Measurements from ENCODE around the gene RNF207.
A peak's percentile ranks its signal among the peaks of the same experiment; 100 is the strongest.

RNF207 gene

DNA sequence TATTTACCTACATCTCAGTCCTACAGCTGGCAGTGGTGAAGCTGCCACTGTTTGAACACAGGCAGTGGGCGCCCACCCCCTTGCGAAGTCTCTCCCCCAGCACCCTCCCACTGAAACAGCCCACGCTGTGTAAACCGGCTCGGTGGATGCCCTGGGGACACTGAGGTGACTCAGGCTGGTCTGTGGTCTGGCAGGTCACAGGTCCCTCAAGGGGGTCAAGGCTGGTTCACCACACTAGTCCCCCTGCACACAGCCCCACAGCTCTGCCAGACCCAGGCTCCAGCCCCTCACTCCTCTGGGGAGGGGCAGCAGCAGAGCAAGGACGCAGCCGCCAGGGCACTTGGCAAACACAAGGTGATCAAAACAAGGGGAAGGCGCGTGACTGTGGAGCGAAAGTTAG is 33.4 kb upstream of the RNF207 start:
- DNase-seq (ENCODE audit: insufficient read length, low spot score), result peak; percentile 7
- TF ChIP-seq SPI1 (IDR thresholded peaks at IDR 0.05; ENCODE audit: low read depth, low read length), result no peak
- no peak for TF ChIP-seq POU2F2 (IDR thresholded peaks at IDR 0.05; ENCODE audit: low read depth, low read length)
- no peak for TF ChIP-seq TAF1 (IDR thresholded peaks at IDR 0.05; ENCODE audit: low read depth, low read length)
- no peak for TF ChIP-seq POLR2A (IDR thresholded peaks at IDR 0.05; ENCODE audit: low read depth, low read length)
- TF ChIP-seq PAX5 (IDR thresholded peaks at IDR 0.05; ENCODE audit: insufficient read depth, low read length, severe bottlenecking), result no peak
- TF ChIP-seq POLR2AphosphoS5 (IDR thresholded peaks at IDR 0.05; ENCODE audit: low read depth, low read length), result no peak
- FAIRE-seq, result no peak

DNA sequence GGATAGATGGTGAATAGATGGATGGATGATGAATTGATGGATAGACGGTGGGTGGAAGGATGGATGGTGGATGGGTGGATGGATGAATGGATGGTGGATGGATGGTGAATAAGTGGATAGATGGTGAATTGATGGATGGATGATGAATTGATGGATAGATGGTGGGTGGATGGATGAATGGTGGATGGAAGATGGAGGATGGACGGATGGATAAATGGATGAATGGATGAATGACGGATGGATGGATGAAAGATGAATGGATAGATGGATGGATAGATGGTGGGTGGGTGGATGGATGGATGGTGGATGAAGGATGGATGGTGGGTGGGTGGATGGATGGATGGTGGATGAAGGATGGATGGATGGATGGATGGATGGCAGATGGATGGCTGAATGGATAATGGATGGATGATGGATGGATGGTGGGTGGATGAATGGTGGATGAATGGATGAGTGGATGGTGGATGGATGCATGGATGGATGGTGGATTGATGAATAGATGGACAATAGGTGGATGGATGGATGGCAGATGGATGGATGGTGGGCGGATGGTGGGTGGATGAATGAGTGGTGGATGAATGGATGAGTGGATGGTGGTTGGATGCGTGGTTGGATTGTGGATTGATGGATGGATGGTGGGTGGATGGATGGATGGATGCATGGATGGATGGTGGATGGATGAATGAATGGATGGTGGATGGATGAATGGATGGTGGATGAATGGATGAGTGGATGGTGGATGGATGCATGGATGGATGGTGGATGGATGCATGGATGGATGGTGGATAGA is 31.1 kb upstream of the RNF207 start:
- no peak for TF ChIP-seq TAF1 (IDR thresholded peaks at IDR 0.05; ENCODE audit: low read depth, low read length)
- TF ChIP-seq POLR2AphosphoS5 (IDR thresholded peaks at IDR 0.05; ENCODE audit: low read depth, low read length), result no peak
- TF ChIP-seq SPI1 (IDR thresholded peaks at IDR 0.05; ENCODE audit: low read depth, low read length), result no peak
- no peak for TF ChIP-seq POU2F2 (IDR thresholded peaks at IDR 0.05; ENCODE audit: low read depth, low read length)
- TF ChIP-seq PAX5 (IDR thresholded peaks at IDR 0.05; ENCODE audit: insufficient read depth, low read length, severe bottlenecking), result no peak
- no peak for TF ChIP-seq POLR2A (IDR thresholded peaks at IDR 0.05; ENCODE audit: low read depth, low read length)
- DNase-seq (ENCODE audit: insufficient read length, low spot score), result no peak
- no peak for FAIRE-seq

DNA sequence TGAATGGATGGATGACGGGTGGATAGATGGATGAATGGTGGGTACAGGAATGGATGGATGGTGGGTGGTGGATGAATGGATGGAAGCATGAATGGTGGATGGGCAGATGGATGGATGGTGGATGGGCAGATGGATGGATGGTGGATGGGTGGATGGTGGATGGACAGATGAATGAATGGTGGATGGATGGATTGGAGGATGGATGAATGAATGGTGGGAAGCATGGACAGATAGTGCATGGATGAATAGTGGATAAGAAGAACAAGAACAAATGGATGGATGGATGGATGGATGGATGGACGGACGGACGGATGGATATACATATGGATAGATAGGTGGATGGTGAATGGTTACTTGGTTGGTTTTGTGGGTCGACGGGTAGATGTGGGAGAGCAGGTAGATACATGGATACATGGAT is 30.5 kb upstream of the RNF207 start:
- no peak for TF ChIP-seq POLR2A (IDR thresholded peaks at IDR 0.05; ENCODE audit: low read depth, low read length)
- TF ChIP-seq POLR2AphosphoS5 (IDR thresholded peaks at IDR 0.05; ENCODE audit: low read depth, low read length), result no peak
- no peak for TF ChIP-seq SPI1 (IDR thresholded peaks at IDR 0.05; ENCODE audit: low read depth, low read length)
- no peak for TF ChIP-seq TAF1 (IDR thresholded peaks at IDR 0.05; ENCODE audit: low read depth, low read length)
- TF ChIP-seq PAX5 (IDR thresholded peaks at IDR 0.05; ENCODE audit: insufficient read depth, low read length, severe bottlenecking), result no peak
- TF ChIP-seq POU2F2 (IDR thresholded peaks at IDR 0.05; ENCODE audit: low read depth, low read length), result no peak
- no peak for FAIRE-seq
- no peak for DNase-seq (ENCODE audit: insufficient read length, low spot score)

DNA sequence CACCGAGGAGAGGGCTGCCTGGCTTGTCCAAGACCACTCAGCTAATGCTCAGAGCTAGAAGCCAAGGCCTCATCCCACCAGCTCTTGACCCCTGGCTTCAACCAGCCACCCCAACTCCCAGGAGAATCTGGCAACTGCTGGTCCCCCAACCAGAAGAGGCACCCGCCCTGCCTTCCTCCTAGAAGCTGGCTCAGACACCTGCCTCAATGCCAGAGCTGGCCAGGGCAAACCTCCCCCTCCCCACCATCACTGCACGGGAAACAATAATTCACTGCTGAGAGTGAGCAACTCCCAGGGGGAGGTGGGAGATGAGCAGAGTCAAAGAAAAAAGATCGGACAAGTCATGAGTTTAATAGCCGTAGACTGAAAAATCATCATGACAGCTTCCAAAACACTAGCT is 29.1 kb upstream of the RNF207 start:
- TF ChIP-seq POU2F2 (IDR thresholded peaks at IDR 0.05; ENCODE audit: low read depth, low read length) (no peak), PAX5 (IDR thresholded peaks at IDR 0.05; ENCODE audit: insufficient read depth, low read length, severe bottlenecking) (no peak), POLR2AphosphoS5 (IDR thresholded peaks at IDR 0.05; ENCODE audit: low read depth, low read length) (no peak), SPI1 (IDR thresholded peaks at IDR 0.05; ENCODE audit: low read depth, low read length) (no peak), POLR2A (IDR thresholded peaks at IDR 0.05; ENCODE audit: low read depth, low read length) (no peak), TAF1 (IDR thresholded peaks at IDR 0.05; ENCODE audit: low read depth, low read length) (no peak)
- no peak for DNase-seq (ENCODE audit: insufficient read length, low spot score)
- FAIRE-seq, result no peak

DNA sequence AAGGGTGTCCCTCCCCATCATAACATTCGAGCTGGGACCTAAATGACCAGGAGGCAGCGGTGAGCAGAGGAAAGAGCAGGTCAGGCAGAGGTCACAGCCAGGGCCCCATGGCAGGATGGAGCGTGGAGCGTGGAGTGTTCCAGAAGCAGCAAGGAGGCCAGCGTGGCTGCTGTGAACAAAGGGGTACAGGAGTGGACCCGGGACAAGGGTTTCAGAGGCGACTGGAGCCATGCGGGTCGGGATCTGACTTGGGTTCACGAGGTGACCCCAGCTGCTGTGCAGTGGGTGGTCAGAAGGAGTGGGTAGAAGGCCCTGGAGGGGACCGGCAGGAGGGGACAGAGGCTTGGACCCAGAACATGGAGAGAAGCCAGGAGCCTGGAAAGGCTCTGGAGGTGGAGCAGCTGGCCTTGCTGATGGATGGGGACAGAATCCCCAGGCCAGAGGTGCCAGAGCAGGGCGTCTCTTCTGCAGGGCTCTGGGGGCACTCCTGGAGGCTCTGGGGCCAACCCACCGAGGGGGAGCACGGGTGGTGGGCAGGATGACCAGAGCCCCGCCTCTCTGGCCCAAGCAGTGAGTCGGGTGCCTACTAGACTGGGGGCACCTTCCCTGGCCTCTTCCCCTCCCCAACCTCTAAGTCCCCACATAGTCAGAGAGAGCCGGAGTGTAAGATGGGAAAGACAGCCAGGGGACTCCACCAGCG is 28.1 kb upstream of the RNF207 start:
- FAIRE-seq, result no peak
- DNase-seq (ENCODE audit: insufficient read length, low spot score), result no peak
- TF ChIP-seq TAF1 (IDR thresholded peaks at IDR 0.05; ENCODE audit: low read depth, low read length) (no peak), POLR2AphosphoS5 (IDR thresholded peaks at IDR 0.05; ENCODE audit: low read depth, low read length) (no peak), SPI1 (IDR thresholded peaks at IDR 0.05; ENCODE audit: low read depth, low read length) (no peak), POU2F2 (IDR thresholded peaks at IDR 0.05; ENCODE audit: low read depth, low read length) (no peak), PAX5 (IDR thresholded peaks at IDR 0.05; ENCODE audit: insufficient read depth, low read length, severe bottlenecking) (no peak), POLR2A (IDR thresholded peaks at IDR 0.05; ENCODE audit: low read depth, low read length) (no peak)

DNA sequence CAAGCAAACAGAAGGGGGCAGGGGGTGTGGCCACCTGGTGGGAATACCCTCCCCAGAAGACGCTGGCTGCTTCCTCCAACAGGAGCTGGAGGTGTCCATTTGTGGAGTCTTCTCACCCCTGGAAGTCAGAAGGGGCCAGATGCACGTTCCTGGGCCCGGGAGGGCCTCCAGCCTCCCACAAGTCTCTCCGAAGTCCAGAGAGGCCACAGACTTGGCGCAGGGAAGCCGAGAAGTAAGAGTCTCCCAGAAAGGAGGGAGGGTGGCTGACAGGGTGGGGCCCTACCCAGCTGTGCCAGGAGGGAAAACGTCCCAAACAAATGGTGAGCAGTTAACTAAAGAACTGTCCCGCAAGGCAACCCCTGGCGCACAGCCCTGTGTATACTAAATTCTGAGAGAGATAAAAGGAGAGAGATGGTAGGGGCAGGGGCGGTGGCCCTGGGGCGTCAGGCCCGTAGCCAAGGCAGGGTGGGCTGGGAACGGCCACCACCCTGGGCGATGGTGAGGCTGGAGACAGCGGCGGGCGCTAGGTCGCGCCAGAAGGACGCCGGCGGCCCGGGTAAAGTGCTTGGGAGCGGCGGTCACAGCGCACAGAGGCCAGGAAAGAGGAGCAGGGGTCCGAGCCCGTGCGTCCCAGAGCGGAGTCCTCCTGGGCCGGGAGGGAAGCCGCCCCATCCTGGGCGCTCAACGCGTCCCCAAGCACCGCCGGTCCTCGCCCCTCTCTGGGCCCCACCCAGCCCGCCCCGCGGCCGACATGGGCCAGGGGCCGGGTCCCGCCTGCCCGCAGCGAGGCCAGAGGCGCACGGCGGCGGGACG is 27.0 kb upstream of the RNF207 start:
- FAIRE-seq (no peak), DNase-seq (ENCODE audit: insufficient read length, low spot score) (no peak)
- TF ChIP-seq POLR2AphosphoS5 (IDR thresholded peaks at IDR 0.05; ENCODE audit: low read depth, low read length) (no peak), SPI1 (IDR thresholded peaks at IDR 0.05; ENCODE audit: low read depth, low read length) (no peak), POLR2A (IDR thresholded peaks at IDR 0.05; ENCODE audit: low read depth, low read length) (no peak), PAX5 (IDR thresholded peaks at IDR 0.05; ENCODE audit: insufficient read depth, low read length, severe bottlenecking) (no peak), POU2F2 (IDR thresholded peaks at IDR 0.05; ENCODE audit: low read depth, low read length) (no peak), TAF1 (IDR thresholded peaks at IDR 0.05; ENCODE audit: low read depth, low read length) (no peak)

DNA sequence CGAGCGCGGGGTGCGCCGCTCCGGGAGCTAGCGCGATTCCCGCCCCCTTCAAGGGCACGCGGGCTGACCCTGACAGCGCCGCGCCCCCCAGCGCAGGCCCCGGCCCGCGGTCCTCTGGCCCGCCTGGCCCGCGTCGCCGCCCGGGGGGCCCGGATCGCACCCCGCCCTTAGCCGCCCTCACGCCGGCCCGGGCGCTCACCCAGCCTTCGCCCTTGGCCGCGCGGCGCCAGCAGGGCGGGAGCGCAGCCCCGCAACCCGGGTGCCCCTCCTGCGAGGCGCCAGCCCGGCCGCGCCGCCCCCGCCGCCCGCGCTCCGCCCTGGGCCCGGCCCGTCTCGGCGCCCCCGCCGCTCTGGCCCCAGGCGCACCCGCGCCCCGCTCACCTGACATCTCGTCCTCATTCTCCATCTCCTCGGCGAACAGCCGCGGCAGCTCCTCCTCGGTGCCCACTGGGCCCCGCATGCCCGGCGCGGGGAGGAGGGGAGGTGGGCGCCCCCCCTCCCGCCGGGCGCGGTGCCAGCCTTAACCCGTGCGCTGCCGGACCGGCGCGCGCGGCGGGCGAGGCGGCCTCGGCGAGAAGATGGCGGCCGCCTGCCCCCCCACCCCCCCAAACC is 26.2 kb upstream of the RNF207 start:
- no peak for DNase-seq (ENCODE audit: insufficient read length, low spot score)
- no peak for FAIRE-seq
- no peak for TF ChIP-seq SPI1 (IDR thresholded peaks at IDR 0.05; ENCODE audit: low read depth, low read length)
- TF ChIP-seq PAX5 (IDR thresholded peaks at IDR 0.05; ENCODE audit: insufficient read depth, low read length, severe bottlenecking), result no peak
- TF ChIP-seq POLR2AphosphoS5 (IDR thresholded peaks at IDR 0.05; ENCODE audit: low read depth, low read length), result no peak
- TF ChIP-seq POU2F2 (IDR thresholded peaks at IDR 0.05; ENCODE audit: low read depth, low read length), result no peak
- no peak for TF ChIP-seq TAF1 (IDR thresholded peaks at IDR 0.05; ENCODE audit: low read depth, low read length)
- no peak for TF ChIP-seq POLR2A (IDR thresholded peaks at IDR 0.05; ENCODE audit: low read depth, low read length)

DNA sequence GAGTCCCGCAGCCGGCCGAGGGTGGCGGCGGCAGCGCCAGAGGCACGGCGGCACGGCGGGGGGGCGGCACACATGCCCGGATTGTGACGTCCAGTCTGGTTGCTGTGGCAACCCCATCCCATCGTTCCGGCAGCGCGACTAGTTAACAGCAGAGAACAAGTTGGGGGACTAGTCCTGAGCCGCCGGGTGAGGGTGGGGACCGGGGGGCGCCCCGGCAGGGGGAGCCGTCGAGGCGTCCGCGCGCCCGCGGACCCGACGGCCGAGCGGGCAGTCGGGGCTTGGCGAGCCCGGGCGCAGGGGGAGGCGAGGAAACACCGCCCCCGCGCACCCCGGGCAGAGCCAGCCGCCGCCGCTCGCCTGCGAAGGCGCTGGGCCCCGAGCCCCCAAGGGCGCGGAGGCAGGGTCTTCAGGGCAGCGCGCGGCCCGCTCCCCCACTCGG is 25.6 kb upstream of the RNF207 start, which contains the start of gene CHD5:
Gene CHD5, minus strand, starts transcription at position 54 of the 439 bp plus-strand sequence. CDS start 298 bp downstream, outside the sequence.
- no peak for TF ChIP-seq POU2F2 (IDR thresholded peaks at IDR 0.05; ENCODE audit: low read depth, low read length)
- TF ChIP-seq PAX5 (IDR thresholded peaks at IDR 0.05; ENCODE audit: insufficient read depth, low read length, severe bottlenecking), result no peak
- TF ChIP-seq SPI1 (IDR thresholded peaks at IDR 0.05; ENCODE audit: low read depth, low read length), result no peak
- TF ChIP-seq POLR2AphosphoS5 (IDR thresholded peaks at IDR 0.05; ENCODE audit: low read depth, low read length), result no peak
- no peak for TF ChIP-seq TAF1 (IDR thresholded peaks at IDR 0.05; ENCODE audit: low read depth, low read length)
- TF ChIP-seq POLR2A (IDR thresholded peaks at IDR 0.05; ENCODE audit: low read depth, low read length), result no peak
- FAIRE-seq, result no peak
- no peak for DNase-seq (ENCODE audit: insufficient read length, low spot score)
